ENCODE results near the gene SNX25. TPM values are rescaled to one million over a fixed set of nuclear protein-coding genes. Genes with fewer than 3 reads are reported as not detected.

The SNX25 gene
- total RNA-seq, 4 donors from 2014 or later, result 36.9 to 71.3 (median 42.7) TPM

- H3K36me3 ChIP-seq, result no peaks in the 10 kb centered on the region
- DNase-seq, result no peak
- H3K27me3 ChIP-seq, result no peaks in the 10 kb centered on the region
- H3K9me3 ChIP-seq, result no peaks in the 10 kb centered on the region
- intact Hi-C loops (cut with DNase I), result loop anchor here (10.0 kb wide), 1 partner anchor 66 kb away; no protein-coding TSS in a partner anchor
- TF ChIP-seq POLR2A (IDR thresholded peaks at IDR 0.05) (no peak), CTCF (IDR thresholded peaks at IDR 0.05) (no peak)
- H3K27ac ChIP-seq, result no peak overlapping the region
- H3K4me3 ChIP-seq (replicated peaks in 1 of 3), result no peak overlapping the region
- WGBS, 2 donors, result 96 to 100% methylated on average over 2 of the region's 2 CpGs
- peaks cover 26 to 32% of the 10 kb centered on the region in 2 donors for H3K4me1 ChIP-seq
Observed at GRCh38 chr4:185218312-185218711, 8.9 kb downstream of the SNX25 start.

GRCh38 chr4:185219551-185220344, 10.3 kb downstream of the SNX25 start:
- Histone ChIP-seq H3K9me3 (no peaks in the 10 kb centered on the region), H3K4me3 (replicated peaks in 1 of 3) (no peak overlapping the region), H3K36me3 (no peaks in the 10 kb centered on the region), H3K4me1 (peaks cover 25 to 33% of the 10 kb centered on the region in 2 donors), H3K27me3 (no peaks in the 10 kb centered on the region), H3K27ac (peak overlapping the region; percentile 38 to 65 (median 53))
- DNase-seq, result peak; percentile 62 to 69
- TF ChIP-seq CTCF (IDR thresholded peaks at IDR 0.05) (no peak), POLR2A (IDR thresholded peaks at IDR 0.05) (no peak)
- intact Hi-C loops (cut with DNase I), result loop anchor here (10.0 kb wide), 1 partner anchor 65 kb away; no protein-coding TSS in a partner anchor
- WGBS, 2 donors, result 31 to 35% methylated on average over 3 of the region's 3 CpGs

GRCh38 chr4:185221491-185221890, 12.1 kb downstream of the SNX25 start:
- H3K27ac ChIP-seq, result no peak overlapping the region
- H3K36me3 ChIP-seq, result no peaks in the 10 kb centered on the region
- no peak for TF ChIP-seq POLR2A (IDR thresholded peaks at IDR 0.05)
- no peak for TF ChIP-seq CTCF (IDR thresholded peaks at IDR 0.05)
- intact Hi-C loops (cut with DNase I), result no loop called here
- peaks cover 22 to 34% of the 10 kb centered on the region in 2 donors for H3K4me1 ChIP-seq
- WGBS, 2 donors, result 74 to 79% methylated on average over 2 of the region's 2 CpGs
- DNase-seq, result no peak
- H3K9me3 ChIP-seq, result no peaks in the 10 kb centered on the region
- no peak overlapping the region for H3K4me3 ChIP-seq (replicated peaks in 1 of 3)
- H3K27me3 ChIP-seq, result no peaks in the 10 kb centered on the region

- Histone ChIP-seq H3K4me1 (peaks cover 25 to 37% of the 10 kb centered on the region in 2 donors), H3K4me3 (replicated peaks in 1 of 3) (no peak overlapping the region), H3K9me3 (no peaks in the 10 kb centered on the region), H3K27me3 (no peaks in the 10 kb centered on the region), H3K27ac (no peak overlapping the region), H3K36me3 (no peaks in the 10 kb centered on the region)
- intact Hi-C loops (cut with DNase I), result no loop called here
- TF ChIP-seq POLR2A (IDR thresholded peaks at IDR 0.05) (no peak), CTCF (IDR thresholded peaks at IDR 0.05) (no peak)
- no peak for DNase-seq
- WGBS, 2 donors, result 39 to 51% methylated on average over 6 to 7 of the region's 10 CpGs
Observed at GRCh38 chr4:185221912-185222311, 12.5 kb downstream of the SNX25 start.

- TF ChIP-seq POLR2A (IDR thresholded peaks at IDR 0.05) (no peak), CTCF (IDR thresholded peaks at IDR 0.05) (no peak)
Observed at GRCh38 chr4:185222598-185222997, 13.2 kb downstream of the SNX25 start.

More at GRCh38 chr4:185222598-185222997, 13.2 kb downstream of the SNX25 start:
- Histone ChIP-seq H3K27ac (no peak overlapping the region), H3K27me3 (no peaks in the 10 kb centered on the region), H3K4me1 (peaks cover 32 to 44% of the 10 kb centered on the region in 2 donors), H3K9me3 (no peaks in the 10 kb centered on the region), H3K36me3 (no peaks in the 10 kb centered on the region), H3K4me3 (replicated peaks in 1 of 3) (no peak overlapping the region)
- no peak for DNase-seq
- intact Hi-C loops (cut with DNase I), result no loop called here
